ENCODE results near the gene NDUFS4.
"Not testable (repeated sequence)": the region's sequence is repeated elsewhere in the genome, so short reads cannot be mapped to it uniquely, and the experiment has no call there.

The NDUFS4 gene

GRCh38 chr5:53560506-53561191 lies at the start of gene NDUFS4:
Gene NDUFS4 (plus strand): TSS chr5:53560639. CDS start chr5:53560663, 24 bp downstream.
- peak; percentile 72 to 76 for DNase-seq (ENCODE audit: low read depth in 2 of 2)

GRCh38 chr5:53512539-53512938 lies 47.9 kb upstream of the NDUFS4 start:
- DNase-seq (ENCODE audit: low read depth in 2 of 2) = no peak

- no peak for DNase-seq (ENCODE audit: low read depth in 2 of 2)
These were observed 44.5 kb upstream of the NDUFS4 start for GRCh38 chr5:53515988-53516387.

- no peak for DNase-seq (ENCODE audit: low read depth in 2 of 2)
These were observed 39.6 kb upstream of the NDUFS4 start for GRCh38 chr5:53520813-53521212.

GRCh38 chr5:53537711-53538110 lies 22.7 kb upstream of the NDUFS4 start:
- DNase-seq (ENCODE audit: low read depth in 2 of 2) = no peak

GRCh38 chr5:53540739-53541138 lies 19.7 kb upstream of the NDUFS4 start:
- not testable (repeated sequence) for DNase-seq (ENCODE audit: low read depth in 2 of 2)

GRCh38 chr5:53541859-53542258 lies 18.6 kb upstream of the NDUFS4 start:
- DNase-seq (ENCODE audit: low read depth in 2 of 2) = no peak

GRCh38 chr5:53542926-53543325 lies 17.5 kb upstream of the NDUFS4 start:
- DNase-seq (ENCODE audit: low read depth in 2 of 2) = no peak

- no peak for DNase-seq (ENCODE audit: low read depth in 2 of 2)
These were observed 17.0 kb upstream of the NDUFS4 start for GRCh38 chr5:53543401-53543800.

GRCh38 chr5:53545744-53546143 lies 14.7 kb upstream of the NDUFS4 start:
- no peak for DNase-seq (ENCODE audit: low read depth in 2 of 2)

GRCh38 chr5:53547226-53547625 lies 13.2 kb upstream of the NDUFS4 start:
- DNase-seq (ENCODE audit: low read depth in 2 of 2) = no peak

- DNase-seq (ENCODE audit: low read depth in 2 of 2) = not testable (repeated sequence)
These were observed 11.9 kb upstream of the NDUFS4 start for GRCh38 chr5:53548501-53548900.

GRCh38 chr5:53549792-53550191 lies 10.6 kb upstream of the NDUFS4 start:
- no peak for DNase-seq (ENCODE audit: low read depth in 2 of 2)

GRCh38 chr5:53552561-53552960 lies 7.9 kb upstream of the NDUFS4 start:
- DNase-seq (ENCODE audit: low read depth in 2 of 2) = no peak

- no peak for DNase-seq (ENCODE audit: low read depth in 2 of 2)
These were observed 6.0 kb upstream of the NDUFS4 start for GRCh38 chr5:53554444-53554843.

- DNase-seq (ENCODE audit: low read depth in 2 of 2) = no peak
These were observed 5.3 kb upstream of the NDUFS4 start for GRCh38 chr5:53555160-53555559.

- no peak for DNase-seq (ENCODE audit: low read depth in 2 of 2)
These were observed 4.4 kb upstream of the NDUFS4 start for GRCh38 chr5:53556001-53556400.

- DNase-seq (ENCODE audit: low read depth in 2 of 2) = no peak
These were observed 3.1 kb upstream of the NDUFS4 start for GRCh38 chr5:53557386-53557785.

GRCh38 chr5:53558966-53559365 lies 1.5 kb upstream of the NDUFS4 start:
- no peak for DNase-seq (ENCODE audit: low read depth in 2 of 2)

- DNase-seq (ENCODE audit: low read depth in 2 of 2) = no peak
These were observed 411 bp upstream of the NDUFS4 start for GRCh38 chr5:53560028-53560427.

GRCh38 chr5:53568401-53568800 lies 8.0 kb downstream of the NDUFS4 start:
- DNase-seq (ENCODE audit: low read depth in 2 of 2) = no peak

GRCh38 chr5:53568871-53569270 lies 8.4 kb downstream of the NDUFS4 start:
- no peak for DNase-seq (ENCODE audit: low read depth in 2 of 2)

- no peak for DNase-seq (ENCODE audit: low read depth in 2 of 2)
These were observed 9.0 kb downstream of the NDUFS4 start for GRCh38 chr5:53569453-53569852.

GRCh38 chr5:53571403-53571802 lies 11.0 kb downstream of the NDUFS4 start:
- DNase-seq (ENCODE audit: low read depth in 2 of 2) = no peak

Measured in stimulated activated CD4-positive, alpha-beta T cell treated with anti-CD3 and anti-CD28 coated beads, Interleukin-15, amount 100 ng/mL, for 48 hours (primary cell).